Thyroid gland (tissue), 4 donors: Measurements from ENCODE around the gene GPC6.

Source experiments
- CTCF ChIP-seq, 6 experiments: fragments of 200-600 bp in 3 of 6; fragments of 450-650 bp in 3 of 6; sonication (generic) in 3 of 6; IDR thresholded peaks; one replicate each; pipeline ENCODE4 v1.5.1; 2016 to 2019; ENCODE audit warnings: antibody characterized with exemption in 6 of 6, mild to moderate bottlenecking in 2 of 6, inconsistent platforms in 1 of 6, moderate library complexity in 1 of 6
- POLR2A ChIP-seq, 2 donors: fragments of 450-650 bp; IDR thresholded peaks; one replicate each; pipeline ENCODE4 v1.6.1; 2017; ENCODE audit warnings: antibody characterized with exemption in 2 of 2, mild to moderate bottlenecking in 2 of 2, moderate library complexity in 1 of 2

GRCh38 chr13:93368718-93369117 is 142.1 kb downstream of the GPC6 start:
- TF ChIP-seq CTCF (IDR thresholded peaks at IDR 0.05) (no peak), POLR2A (IDR thresholded peaks at IDR 0.05) (no peak)
